Natural killer cell (primary cell): Measurements from ENCODE around the gene EBF3. TPM values are rescaled to one million over a fixed set of nuclear protein-coding genes. Genes with fewer than 3 reads are reported as not detected.

Experiments
- ATAC-seq, 3 donors: fragments of 150-1000 bp in 2 of 3; fragments of 200-7000 bp in 1 of 3; cut with Tn5 transposase; 1 replicate in 1 of 3; 2 replicates in 2 of 3; pipeline ENCODE4 v1.10.0; 2021; ENCODE audit warnings: mild to moderate bottlenecking in 2 of 3, moderate library complexity in 2 of 3
- DNase-seq, 2 donors: peaks; one replicate each; pipeline versions ENCODE4 v3.0.0 to v3.0.0-alpha.2; 2013 to 2021; ENCODE audit warnings: mixed read lengths in 1 of 2
- H3K27ac ChIP-seq: one replicate; pipeline ENCODE4 v1.5.1; 2013; ENCODE audit warnings: mild to moderate bottlenecking, low read length
- H3K27me3 ChIP-seq: one replicate; pipeline ENCODE4 v1.6.1; 2013; ENCODE audit warnings: low read length; ENCODE audit not compliant: control insufficient read depth, insufficient read depth
- H3K36me3 ChIP-seq: one replicate; pipeline ENCODE4 v1.6.1; 2013; ENCODE audit warnings: low read length; ENCODE audit not compliant: control insufficient read depth, insufficient read depth
- H3K4me1 ChIP-seq: one replicate; pipeline ENCODE4 v1.6.1; 2013; ENCODE audit warnings: low read length; ENCODE audit not compliant: control insufficient read depth, insufficient read depth
- H3K4me3 ChIP-seq: one replicate; pipeline ENCODE4 v1.5.1; 2013; ENCODE audit warnings: low read length
- H3K9me3 ChIP-seq: one replicate; pipeline ENCODE4 v1.6.1; 2013; ENCODE audit warnings: low read length; ENCODE audit not compliant: control insufficient read depth, insufficient read depth
- H3K27ac Mint-ChIP-seq, 2 donors: one replicate each; pipeline ENCODE4 v1.8.0; 2022; ENCODE audit warnings: mild to moderate bottlenecking in 2 of 2, mixed read lengths in 2 of 2, moderate library complexity in 1 of 2
- H3K27me3 Mint-ChIP-seq, 2 donors: one replicate each; pipeline ENCODE4 v1.8.0; 2022; ENCODE audit warnings: low read depth in 2 of 2, mixed read lengths in 2 of 2
- H3K36me3 Mint-ChIP-seq: one replicate; pipeline ENCODE4 v1.8.0; 2022; ENCODE audit warnings: mixed read lengths
- H3K4me1 Mint-ChIP-seq, 2 donors: one replicate each; pipeline ENCODE4 v1.8.0; 2022; ENCODE audit warnings: mixed read lengths in 2 of 2
- H3K4me3 Mint-ChIP-seq: one replicate; pipeline ENCODE4 v1.8.0; 2022; ENCODE audit warnings: mild to moderate bottlenecking, moderate library complexity, mixed read lengths
- H3K9me3 Mint-ChIP-seq, 2 donors: one replicate each; pipeline ENCODE4 v1.8.0; 2022; ENCODE audit warnings: mixed read lengths in 2 of 2
- CTCF ChIP-seq: fragments of 200-600 bp; IDR thresholded peaks from one replicate; pipeline ENCODE4 v1.8.0; 2022; ENCODE audit warnings: antibody characterized with exemption
- WGBS: methylation state at CpG from one replicate; pipeline ENCODE4 v1.1.7; 2013; ENCODE audit warnings: missing lambda C conversion rate; ENCODE audit not compliant: insufficient coverage; 5-methylcytosine and 5-hydroxymethylcytosine counted together
- intact Hi-C: fragments of 100-400 bp; cut with micrococcal nuclease; formaldehyde crosslinking; loops from one replicate; pipeline ENCODE4 v1.14.2; 2022
- total RNA-seq, 4 donors: library from RNA; stranded (reverse); fragments of 120-200 nt in 1 of 4; gene quantifications; one replicate each; pipeline versions ENCODE4 v1.2.3 to v1.2.4, GENCODE V29; 2013 to 2022

EBF3 gene
- total RNA-seq, 3 donors from 2014 or later (not counting 1 experiment from before 2014, with no cell fraction given), result not detected

DNA sequence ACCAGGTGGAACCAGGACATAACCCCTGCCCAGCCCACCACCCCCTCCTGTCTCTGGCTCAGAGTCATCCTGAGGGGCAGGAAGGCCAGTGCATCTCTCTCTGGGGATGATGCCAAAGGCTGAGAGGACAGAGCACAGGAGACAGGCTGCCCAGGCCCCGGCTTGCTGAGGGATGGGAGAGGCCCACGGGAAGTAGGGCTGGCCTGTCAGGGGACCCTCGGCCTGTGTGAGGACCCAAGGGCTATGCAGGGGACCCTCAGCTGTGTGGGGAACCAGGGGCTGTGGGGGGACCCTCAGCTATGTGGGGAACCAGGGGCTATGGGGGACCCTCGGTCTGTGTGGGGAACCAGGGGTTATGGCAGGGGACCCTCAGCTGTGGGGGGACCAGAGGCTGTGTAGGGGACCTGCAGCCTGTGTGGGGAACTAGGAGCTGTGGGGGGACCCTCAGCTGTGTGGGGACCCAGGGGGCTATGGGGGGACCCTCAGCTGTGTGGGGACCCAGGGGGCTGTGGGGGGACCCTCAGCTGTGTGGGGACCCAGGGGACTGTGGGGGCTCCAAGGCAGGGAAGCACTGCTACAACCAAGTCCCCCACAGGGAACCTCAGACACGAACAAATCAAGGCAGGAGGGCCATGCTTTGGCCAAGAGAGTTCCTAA, 27.7 kb downstream of the EBF3 start:
- H3K4me1 Mint-ChIP-seq, result no peaks in the 10 kb centered on the region
- no peak overlapping the region for H3K27ac Mint-ChIP-seq
- Histone ChIP-seq H3K27me3 (no peaks in the 10 kb centered on the region), H3K9me3 (no peaks in the 10 kb centered on the region), H3K27ac (no peak overlapping the region), H3K4me3 (no peak overlapping the region), H3K4me1 (no peaks in the 10 kb centered on the region), H3K36me3 (no peaks in the 10 kb centered on the region)
- H3K4me3 Mint-ChIP-seq, result no peak overlapping the region
- ATAC-seq, result no peak
- H3K36me3 Mint-ChIP-seq, result no peaks in the 10 kb centered on the region
- no peaks in the 10 kb centered on the region for H3K27me3 Mint-ChIP-seq
- H3K9me3 Mint-ChIP-seq, result no peaks in the 10 kb centered on the region
- no peak for DNase-seq
- WGBS, result 80% methylated on average over 5 of the region's 5 CpGs
- intact Hi-C loops, result no loop called here
- no peak for TF ChIP-seq CTCF

- H3K4me3 ChIP-seq, result no peak overlapping the region
- H3K36me3 ChIP-seq, result no peaks in the 10 kb centered on the region
- 84% methylated on average over 7 of the region's 7 CpGs for WGBS
- H3K4me1 ChIP-seq, result no peaks in the 10 kb centered on the region
- Mint-ChIP-seq H3K4me1 (no peaks in the 10 kb centered on the region), H3K36me3 (no peaks in the 10 kb centered on the region), H3K4me3 (no peak overlapping the region), H3K27ac (no peak overlapping the region), H3K27me3 (no peaks in the 10 kb centered on the region), H3K9me3 (no peaks in the 10 kb centered on the region)
- no peak for TF ChIP-seq CTCF
- no peak overlapping the region for H3K27ac ChIP-seq
- DNase-seq (no peak), ATAC-seq (no peak)
- intact Hi-C loops, result no loop called here
- H3K9me3 ChIP-seq, result no peaks in the 10 kb centered on the region
- H3K27me3 ChIP-seq, result no peaks in the 10 kb centered on the region
Observed at GRCh38 chr10:129935867-129936152, 28.3 kb downstream of the EBF3 start.

GRCh38 chr10:129935102-129935866, 28.8 kb downstream of the EBF3 start:
- Mint-ChIP-seq H3K27me3 (no peaks in the 10 kb centered on the region), H3K9me3 (no peaks in the 10 kb centered on the region), H3K36me3 (no peaks in the 10 kb centered on the region), H3K27ac (no peak overlapping the region), H3K4me3 (no peak overlapping the region), H3K4me1 (no peaks in the 10 kb centered on the region)
- ATAC-seq (no peak), DNase-seq (no peak)
- Histone ChIP-seq H3K36me3 (no peaks in the 10 kb centered on the region), H3K27ac (no peak overlapping the region), H3K9me3 (no peaks in the 10 kb centered on the region), H3K27me3 (no peaks in the 10 kb centered on the region), H3K4me1 (no peaks in the 10 kb centered on the region), H3K4me3 (no peak overlapping the region)
- WGBS, result 91% methylated on average over 16 of the region's 16 CpGs
- intact Hi-C loops, result no loop called here
- no peak for TF ChIP-seq CTCF
